ENCODE data around the gene RPUSD3. TPM values are rescaled to one million over a fixed set of nuclear protein-coding genes. Genes with fewer than 3 reads are reported as not detected.
A peak's percentile ranks its signal among the peaks of the same experiment; 100 is the strongest.

The RPUSD3 gene
- total and polyA plus RNA-seq, 4 donors: 14.4 to 22.7 (median 18.8) TPM

DNA sequence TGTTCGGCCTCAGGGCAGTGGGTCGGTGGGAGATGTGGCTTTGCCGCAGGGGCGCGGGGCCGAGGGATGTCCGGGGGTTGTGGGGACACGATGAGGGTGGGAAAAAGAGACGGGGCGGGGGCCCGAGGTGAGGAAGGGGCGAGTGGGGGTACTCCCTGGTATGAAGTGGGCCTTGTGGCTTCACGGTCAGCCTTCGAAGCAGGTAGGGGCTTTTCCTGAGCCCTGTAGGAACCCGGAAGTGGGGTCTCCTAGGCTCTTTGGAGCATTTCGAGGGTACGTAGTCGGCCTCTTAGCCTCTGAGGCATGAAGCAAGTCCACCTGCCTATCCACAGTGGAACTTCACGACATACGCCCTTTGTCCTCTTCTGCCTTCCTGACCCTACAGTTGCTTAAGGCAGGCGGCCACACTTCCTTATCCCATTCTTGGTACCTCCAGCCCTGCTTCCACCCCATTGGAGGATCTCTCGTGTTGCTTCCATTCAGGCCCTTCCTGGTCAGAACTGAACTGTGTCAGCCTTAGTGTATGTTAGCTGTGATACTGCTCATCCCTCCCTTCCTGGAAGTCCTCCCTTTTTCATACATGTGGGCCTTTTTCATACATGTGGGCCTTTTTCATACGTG is 50.5 kb downstream of the RPUSD3 start:
- no peak for DNase-seq (ENCODE audit: low spot score)
- Histone ChIP-seq H3K36me3 (ENCODE audit: control insufficient read depth in 4 of 4, insufficient read depth in 3 of 4, low read depth in 1 of 4, low read length in 3 of 4) (peaks cover 6 to 27% (median 26%) of the 10 kb centered on the region in 4 donors), H3K9ac (ENCODE audit: low read depth in 1 of 2, low read length in 2 of 2) (peak overlapping the region; percentile 78 to 88), H3K9me3 (ENCODE audit: control insufficient read depth in 4 of 4, low read length in 3 of 4) (no peaks in the 10 kb centered on the region), H3K4me1 (ENCODE audit: control insufficient read depth in 4 of 4, insufficient read depth in 4 of 4, low read length in 3 of 4) (peaks cover 0 to 24% (median 19%) of the 10 kb centered on the region in 4 donors), H3K27me3 (ENCODE audit: control insufficient read depth in 4 of 4, insufficient read depth in 4 of 4, low read length in 3 of 4) (no peaks in the 10 kb centered on the region), H3K4me3 (ENCODE audit: low read depth in 1 of 3, low read length in 3 of 3) (peak overlapping the region; percentile 89 to 97 (median 93)), H3K27ac (ENCODE audit: low read depth in 1 of 2, low read length in 2 of 2) (peak overlapping the region; percentile 88 to 93)
- WGBS: 1% methylated on average over 23 of the region's 23 CpGs
- TF ChIP-seq, protein P1, sequence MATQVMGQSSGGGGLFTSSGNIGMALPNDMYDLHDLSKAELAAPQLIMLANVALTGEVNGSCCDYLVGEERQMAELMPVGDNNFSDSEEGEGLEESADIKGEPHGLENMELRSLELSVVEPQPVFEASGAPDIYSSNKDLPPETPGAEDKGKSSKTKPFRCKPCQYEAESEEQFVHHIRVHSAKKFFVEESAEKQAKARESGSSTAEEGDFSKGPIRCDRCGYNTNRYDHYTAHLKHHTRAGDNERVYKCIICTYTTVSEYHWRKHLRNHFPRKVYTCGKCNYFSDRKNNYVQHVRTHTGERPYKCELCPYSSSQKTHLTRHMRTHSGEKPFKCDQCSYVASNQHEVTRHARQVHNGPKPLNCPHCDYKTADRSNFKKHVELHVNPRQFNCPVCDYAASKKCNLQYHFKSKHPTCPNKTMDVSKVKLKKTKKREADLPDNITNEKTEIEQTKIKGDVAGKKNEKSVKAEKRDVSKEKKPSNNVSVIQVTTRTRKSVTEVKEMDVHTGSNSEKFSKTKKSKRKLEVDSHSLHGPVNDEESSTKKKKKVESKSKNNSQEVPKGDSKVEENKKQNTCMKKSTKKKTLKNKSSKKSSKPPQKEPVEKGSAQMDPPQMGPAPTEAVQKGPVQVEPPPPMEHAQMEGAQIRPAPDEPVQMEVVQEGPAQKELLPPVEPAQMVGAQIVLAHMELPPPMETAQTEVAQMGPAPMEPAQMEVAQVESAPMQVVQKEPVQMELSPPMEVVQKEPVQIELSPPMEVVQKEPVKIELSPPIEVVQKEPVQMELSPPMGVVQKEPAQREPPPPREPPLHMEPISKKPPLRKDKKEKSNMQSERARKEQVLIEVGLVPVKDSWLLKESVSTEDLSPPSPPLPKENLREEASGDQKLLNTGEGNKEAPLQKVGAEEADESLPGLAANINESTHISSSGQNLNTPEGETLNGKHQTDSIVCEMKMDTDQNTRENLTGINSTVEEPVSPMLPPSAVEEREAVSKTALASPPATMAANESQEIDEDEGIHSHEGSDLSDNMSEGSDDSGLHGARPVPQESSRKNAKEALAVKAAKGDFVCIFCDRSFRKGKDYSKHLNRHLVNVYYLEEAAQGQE (IDR thresholded peaks at IDR 0.05): no peak
- TF ChIP-seq, protein P2, sequence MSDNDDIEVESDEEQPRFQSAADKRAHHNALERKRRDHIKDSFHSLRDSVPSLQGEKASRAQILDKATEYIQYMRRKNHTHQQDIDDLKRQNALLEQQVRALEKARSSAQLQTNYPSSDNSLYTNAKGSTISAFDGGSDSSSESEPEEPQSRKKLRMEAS (IDR thresholded peaks at IDR 0.05): no peak
- TF ChIP-seq, protein P3, sequence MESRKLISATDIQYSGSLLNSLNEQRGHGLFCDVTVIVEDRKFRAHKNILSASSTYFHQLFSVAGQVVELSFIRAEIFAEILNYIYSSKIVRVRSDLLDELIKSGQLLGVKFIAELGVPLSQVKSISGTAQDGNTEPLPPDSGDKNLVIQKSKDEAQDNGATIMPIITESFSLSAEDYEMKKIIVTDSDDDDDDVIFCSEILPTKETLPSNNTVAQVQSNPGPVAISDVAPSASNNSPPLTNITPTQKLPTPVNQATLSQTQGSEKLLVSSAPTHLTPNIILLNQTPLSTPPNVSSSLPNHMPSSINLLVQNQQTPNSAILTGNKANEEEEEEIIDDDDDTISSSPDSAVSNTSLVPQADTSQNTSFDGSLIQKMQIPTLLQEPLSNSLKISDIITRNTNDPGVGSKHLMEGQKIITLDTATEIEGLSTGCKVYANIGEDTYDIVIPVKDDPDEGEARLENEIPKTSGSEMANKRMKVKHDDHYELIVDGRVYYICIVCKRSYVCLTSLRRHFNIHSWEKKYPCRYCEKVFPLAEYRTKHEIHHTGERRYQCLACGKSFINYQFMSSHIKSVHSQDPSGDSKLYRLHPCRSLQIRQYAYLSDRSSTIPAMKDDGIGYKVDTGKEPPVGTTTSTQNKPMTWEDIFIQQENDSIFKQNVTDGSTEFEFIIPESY (IDR thresholded peaks at IDR 0.05): no peak
- TF ChIP-seq HNF4G (IDR thresholded peaks at IDR 0.05) (no peak), YY1 (IDR thresholded peaks at IDR 0.05) (no peak), EGR1 (IDR thresholded peaks at IDR 0.05; ENCODE audit: low read depth in 2 of 2) (no peak), FOXA2 (IDR thresholded peaks at IDR 0.05) (no peak), GABPA (IDR thresholded peaks at IDR 0.05 in 1 of 2, conservative IDR thresholded peaks at IDR 0.05 in 1 of 2) (no peak), JUND (IDR thresholded peaks at IDR 0.05) (no peak), HNF4A (conservative IDR thresholded peaks at IDR 0.05) (no peak), RXRA (IDR thresholded peaks at IDR 0.05) (no peak)
- TF ChIP-seq, protein P4, sequence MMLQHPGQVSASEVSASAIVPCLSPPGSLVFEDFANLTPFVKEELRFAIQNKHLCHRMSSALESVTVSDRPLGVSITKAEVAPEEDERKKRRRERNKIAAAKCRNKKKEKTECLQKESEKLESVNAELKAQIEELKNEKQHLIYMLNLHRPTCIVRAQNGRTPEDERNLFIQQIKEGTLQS (IDR thresholded peaks at IDR 0.05): no peak
- TF ChIP-seq, protein P5, sequence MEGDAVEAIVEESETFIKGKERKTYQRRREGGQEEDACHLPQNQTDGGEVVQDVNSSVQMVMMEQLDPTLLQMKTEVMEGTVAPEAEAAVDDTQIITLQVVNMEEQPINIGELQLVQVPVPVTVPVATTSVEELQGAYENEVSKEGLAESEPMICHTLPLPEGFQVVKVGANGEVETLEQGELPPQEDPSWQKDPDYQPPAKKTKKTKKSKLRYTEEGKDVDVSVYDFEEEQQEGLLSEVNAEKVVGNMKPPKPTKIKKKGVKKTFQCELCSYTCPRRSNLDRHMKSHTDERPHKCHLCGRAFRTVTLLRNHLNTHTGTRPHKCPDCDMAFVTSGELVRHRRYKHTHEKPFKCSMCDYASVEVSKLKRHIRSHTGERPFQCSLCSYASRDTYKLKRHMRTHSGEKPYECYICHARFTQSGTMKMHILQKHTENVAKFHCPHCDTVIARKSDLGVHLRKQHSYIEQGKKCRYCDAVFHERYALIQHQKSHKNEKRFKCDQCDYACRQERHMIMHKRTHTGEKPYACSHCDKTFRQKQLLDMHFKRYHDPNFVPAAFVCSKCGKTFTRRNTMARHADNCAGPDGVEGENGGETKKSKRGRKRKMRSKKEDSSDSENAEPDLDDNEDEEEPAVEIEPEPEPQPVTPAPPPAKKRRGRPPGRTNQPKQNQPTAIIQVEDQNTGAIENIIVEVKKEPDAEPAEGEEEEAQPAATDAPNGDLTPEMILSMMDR (IDR thresholded peaks at IDR 0.05; ENCODE audit: low read depth, low read length, missing input control): no peak
